H9 (cell line): ENCODE data around the gene ITGBL1. TPM values are rescaled to one million over a fixed set of nuclear protein-coding genes. Genes with fewer than 3 reads are reported as not detected.

Experiments
- DNase-seq: peaks from one replicate; pipeline ENCODE4 v3.0.0-alpha.2; 2017
- H2AFZ ChIP-seq: one replicate; pipeline ENCODE4 v1.6.1; 2013; ENCODE audit warnings: mild to moderate bottlenecking, low read length, control low read depth, moderate library complexity
- H2AK5ac ChIP-seq: 2 replicates; pipeline ENCODE4 v1.6.1; 2013; ENCODE audit warnings: low read length, control low read depth, mixed read lengths; ENCODE audit not compliant: insufficient read length
- H2BK120ac ChIP-seq: one replicate; pipeline ENCODE4 v1.6.1; 2013; ENCODE audit warnings: low read depth, mild to moderate bottlenecking, low read length, control low read depth, inconsistent platforms; ENCODE audit not compliant: poor library complexity, severe bottlenecking
- H2BK12ac ChIP-seq: 2 replicates; pipeline ENCODE4 v1.6.1; 2013; ENCODE audit warnings: low read length, control low read depth, mixed read lengths, low read depth; ENCODE audit not compliant: insufficient read length
- H2BK15ac ChIP-seq: 2 replicates; pipeline ENCODE4 v1.6.1; 2013; ENCODE audit warnings: low read depth, low read length, control low read depth
- H2BK20ac ChIP-seq: one replicate; pipeline ENCODE4 v1.6.1; 2013; ENCODE audit warnings: low read depth, mild to moderate bottlenecking, low read length, control low read depth, inconsistent platforms; ENCODE audit not compliant: poor library complexity, severe bottlenecking
- H2BK5ac ChIP-seq: 2 replicates; pipeline ENCODE4 v1.6.1; 2013; ENCODE audit warnings: low read length, control low read depth, mixed read lengths; ENCODE audit not compliant: insufficient read length
- H3K14ac ChIP-seq: 2 replicates; pipeline ENCODE4 v1.6.1; 2013; ENCODE audit warnings: low read length, control low read depth; ENCODE audit not compliant: insufficient read depth
- H3K18ac ChIP-seq: 2 replicates; pipeline ENCODE4 v1.6.1; 2013; ENCODE audit warnings: low read depth, mild to moderate bottlenecking, mixed read lengths, low read length, control low read depth; ENCODE audit not compliant: insufficient read length
- H3K23ac ChIP-seq: 2 replicates; pipeline ENCODE4 v1.6.1; 2013; ENCODE audit warnings: low read length, control low read depth, mixed read lengths, low read depth; ENCODE audit not compliant: insufficient read length
- H3K23me2 ChIP-seq: 2 replicates; pipeline ENCODE4 v1.6.1; 2013; ENCODE audit warnings: low read depth, mild to moderate bottlenecking, mixed read lengths, low read length, control low read depth; ENCODE audit not compliant: insufficient read length, poor library complexity, severe bottlenecking
- H3K27ac ChIP-seq: 2 replicates; pipeline ENCODE4 v1.5.1; 2013; ENCODE audit warnings: low read length, control low read depth, mixed read lengths, low read depth; ENCODE audit not compliant: insufficient read length
- H3K27me3 ChIP-seq: 2 replicates; pipeline ENCODE4 v1.6.1; 2013; ENCODE audit warnings: low read length, control low read depth, inconsistent platforms; ENCODE audit not compliant: insufficient read depth
- H3K4ac ChIP-seq: 2 replicates; pipeline ENCODE4 v1.6.1; 2013; ENCODE audit warnings: low read depth, mild to moderate bottlenecking, control low read depth, inconsistent platforms, low read length, moderate library complexity
- H3K4me1 ChIP-seq: 2 replicates; pipeline ENCODE4 v1.6.1; 2013; ENCODE audit warnings: low read length, control low read depth, inconsistent platforms; ENCODE audit not compliant: insufficient read depth
- H3K4me2 ChIP-seq: 2 replicates; pipeline ENCODE4 v1.6.1; 2013; ENCODE audit warnings: low read length, control low read depth, mixed read lengths; ENCODE audit not compliant: insufficient read length, insufficient read depth
- H3K56ac ChIP-seq: 2 replicates; pipeline ENCODE4 v1.6.1; 2013; ENCODE audit warnings: low read depth, mild to moderate bottlenecking, mixed read lengths, low read length, control low read depth; ENCODE audit not compliant: insufficient read length
- H3K79me1 ChIP-seq: 2 replicates; pipeline ENCODE4 v1.6.1; 2013; ENCODE audit warnings: low read depth, mild to moderate bottlenecking, moderate library complexity, low read length, control low read depth, inconsistent platforms; ENCODE audit not compliant: insufficient read depth, poor library complexity, severe bottlenecking
- H3K79me2 ChIP-seq: 2 replicates; pipeline ENCODE4 v1.6.1; 2013; ENCODE audit warnings: low read length, control low read depth, inconsistent platforms; ENCODE audit not compliant: insufficient read depth
- H3K9ac ChIP-seq: 2 replicates; pipeline ENCODE4 v1.6.1; 2013; ENCODE audit warnings: low read length, control low read depth, mixed read lengths; ENCODE audit not compliant: insufficient read length; ENCODE audit errors: extremely low read depth
- H3K9me3 ChIP-seq: one replicate; pipeline ENCODE4 v1.6.1; 2013; ENCODE audit warnings: low read depth, low read length, inconsistent platforms; ENCODE audit not compliant: control insufficient read depth
- H3T11ph ChIP-seq: one replicate; pipeline ENCODE4 v1.6.1; 2013; ENCODE audit warnings: mild to moderate bottlenecking, low read length, control low read depth, inconsistent platforms
- H4K20me1 ChIP-seq: one replicate; pipeline ENCODE4 v1.6.1; 2013; ENCODE audit not compliant: control insufficient read depth, insufficient read length, insufficient read depth
- H4K5ac ChIP-seq: 2 replicates; pipeline ENCODE4 v1.6.1; 2013; ENCODE audit warnings: low read depth, mild to moderate bottlenecking, mixed read lengths, low read length, control low read depth; ENCODE audit not compliant: insufficient read length
- H4K8ac ChIP-seq: replicated peaks from 2 replicates; pipeline ENCODE4 v1.6.1; 2013; ENCODE audit warnings: low read length, control low read depth, mixed read lengths, low read depth; ENCODE audit not compliant: insufficient read length
- H4K91ac ChIP-seq: 2 replicates; pipeline ENCODE4 v1.6.1; 2013; ENCODE audit warnings: low read depth, mild to moderate bottlenecking, moderate library complexity, mixed read lengths, low read length, control low read depth; ENCODE audit not compliant: insufficient read length
- H3K27ac Mint-ChIP-seq, 3 experiments: 2 replicates in 2 of 3; 3 replicates in 1 of 3; pipeline ENCODE4 v1.8.0; 2020 to 2021; ENCODE audit warnings: mixed read lengths in 3 of 3, mild to moderate bottlenecking in 1 of 3, moderate library complexity in 1 of 3
- H3K27me3 Mint-ChIP-seq: 2 replicates; pipeline ENCODE4 v1.8.0; 2021; ENCODE audit warnings: low read depth, mild to moderate bottlenecking, moderate library complexity, mixed read lengths
- H3K36me3 Mint-ChIP-seq, 3 experiments: 2 replicates in 2 of 3; 3 replicates in 1 of 3; pipeline ENCODE4 v1.8.0; 2020 to 2021; ENCODE audit warnings: low read depth in 3 of 3, mixed read lengths in 3 of 3; ENCODE audit not compliant: insufficient read depth in 1 of 3
- H3K4me1 Mint-ChIP-seq, 2 experiments: 2 replicates each; pipeline ENCODE4 v1.8.0; 2020; ENCODE audit warnings: mixed read lengths in 2 of 2
- H3K4me3 Mint-ChIP-seq, 2 experiments: 2 replicates in 1 of 2; 3 replicates in 1 of 2; pipeline ENCODE4 v1.8.0; 2020 to 2021; ENCODE audit warnings: mild to moderate bottlenecking in 2 of 2, mixed read lengths in 2 of 2, moderate library complexity in 1 of 2
- H3K9me3 Mint-ChIP-seq, 2 experiments: 2 replicates in 1 of 2; 3 replicates in 1 of 2; pipeline ENCODE4 v1.8.0; 2020; ENCODE audit warnings: mild to moderate bottlenecking in 2 of 2, mixed read lengths in 2 of 2, moderate library complexity in 1 of 2
- WGBS: extraction: QIAGEN DNeasy Blood & Tissue Kit; methylation state at CpG from one replicate; pipeline ENCODE4 v1.1.7; 2013; ENCODE audit warnings: missing lambda C conversion rate, low lambda C conversion rate, mixed read lengths; ENCODE audit not compliant: insufficient read length; ENCODE audit errors: extremely low coverage; 5-methylcytosine and 5-hydroxymethylcytosine counted together
- total RNA-seq: library from RNA; stranded (reverse); gene quantifications from 2 replicates; pipeline ENCODE4 v1.2.1, GENCODE V29; 2021
- TF ChIP-seq, protein P1 (sequence below): fragments of 200-600 bp; sonication (generic); conservative IDR thresholded peaks from 3 replicates; pipeline ENCODE4 v1.8.0; 2021; ENCODE audit warnings: antibody characterized with exemption, mild to moderate bottlenecking

The ITGBL1 gene
- total RNA-seq, 1 experiment from 2014 or later, result not detected

DNA sequence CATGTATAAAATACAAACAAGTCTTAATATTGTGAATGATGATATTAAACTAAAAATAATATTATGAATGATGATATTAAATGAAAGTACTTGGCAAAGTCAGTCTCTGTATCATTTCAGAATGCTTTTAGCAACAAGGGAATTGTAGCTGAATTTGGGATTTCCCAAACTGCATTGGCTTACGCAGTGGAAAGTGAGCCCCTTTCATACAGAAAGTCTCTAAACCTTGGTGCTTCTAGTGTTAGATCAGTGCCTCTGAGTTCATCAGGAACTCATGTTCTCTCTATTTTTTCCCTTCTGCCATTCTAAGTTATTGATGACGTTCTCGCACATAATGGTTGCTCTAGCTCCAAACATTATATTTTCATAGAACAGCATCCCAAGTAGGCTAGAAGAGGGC is 300.0 kb downstream of the ITGBL1 start:
- Histone ChIP-seq H3K14ac (no peak overlapping the region), H3K23me2 (no peaks in the 10 kb centered on the region), H3K27ac (no peak overlapping the region), H4K5ac (no peak overlapping the region), H2BK120ac (no peak overlapping the region), H3T11ph (no peak overlapping the region), H2BK15ac (no peak overlapping the region), H2BK12ac (no peak overlapping the region), H2AK5ac (no peak overlapping the region), H3K27me3 (no peaks in the 10 kb centered on the region), H3K4ac (no peak overlapping the region), H3K23ac (no peak overlapping the region), H4K20me1 (no peaks in the 10 kb centered on the region), H4K8ac (no peak overlapping the region), H4K91ac (no peak overlapping the region), H3K79me2 (no peaks in the 10 kb centered on the region), H3K9me3 (no peaks in the 10 kb centered on the region), H3K4me1 (peaks cover 3% of the 10 kb centered on the region; the same call in 1 of the 2 replicates), H2AFZ (no peak overlapping the region), H3K9ac (no peak overlapping the region), H2BK20ac (no peak overlapping the region), H3K56ac (no peak overlapping the region), H3K4me2 (no peak overlapping the region), H3K79me1 (no peaks in the 10 kb centered on the region), H2BK5ac (no peak overlapping the region), H3K18ac (no peak overlapping the region)
- no peak overlapping the region for H3K4me3 Mint-ChIP-seq
- no peak overlapping the region for H3K27ac Mint-ChIP-seq
- TF ChIP-seq, protein P1, sequence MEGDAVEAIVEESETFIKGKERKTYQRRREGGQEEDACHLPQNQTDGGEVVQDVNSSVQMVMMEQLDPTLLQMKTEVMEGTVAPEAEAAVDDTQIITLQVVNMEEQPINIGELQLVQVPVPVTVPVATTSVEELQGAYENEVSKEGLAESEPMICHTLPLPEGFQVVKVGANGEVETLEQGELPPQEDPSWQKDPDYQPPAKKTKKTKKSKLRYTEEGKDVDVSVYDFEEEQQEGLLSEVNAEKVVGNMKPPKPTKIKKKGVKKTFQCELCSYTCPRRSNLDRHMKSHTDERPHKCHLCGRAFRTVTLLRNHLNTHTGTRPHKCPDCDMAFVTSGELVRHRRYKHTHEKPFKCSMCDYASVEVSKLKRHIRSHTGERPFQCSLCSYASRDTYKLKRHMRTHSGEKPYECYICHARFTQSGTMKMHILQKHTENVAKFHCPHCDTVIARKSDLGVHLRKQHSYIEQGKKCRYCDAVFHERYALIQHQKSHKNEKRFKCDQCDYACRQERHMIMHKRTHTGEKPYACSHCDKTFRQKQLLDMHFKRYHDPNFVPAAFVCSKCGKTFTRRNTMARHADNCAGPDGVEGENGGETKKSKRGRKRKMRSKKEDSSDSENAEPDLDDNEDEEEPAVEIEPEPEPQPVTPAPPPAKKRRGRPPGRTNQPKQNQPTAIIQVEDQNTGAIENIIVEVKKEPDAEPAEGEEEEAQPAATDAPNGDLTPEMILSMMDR, result no peak
- no peaks in the 10 kb centered on the region for H3K36me3 Mint-ChIP-seq
- DNase-seq, result no peak
- peaks cover 3 to 16% of the 10 kb centered on the region in 2 experiments for H3K4me1 Mint-ChIP-seq
- no peaks in the 10 kb centered on the region for H3K9me3 Mint-ChIP-seq
- no CpG with 5 or more reads among the region's 3 CpGs for WGBS
- H3K27me3 Mint-ChIP-seq, result no peaks in the 10 kb centered on the region
